MM.1S (cell line): Measurements from ENCODE around the gene GPS1.

Experiments
- DNase-seq: peaks from one replicate; pipeline ENCODE4 v3.0.0-alpha.2; 2015
- H2AFZ ChIP-seq: fragments of 300-600 bp; sonication (generic); 2 replicates; pipeline ENCODE4 v1.6.0; 2016; ENCODE audit warnings: antibody characterized with exemption, low read length
- H3F3A ChIP-seq: fragments of 300-600 bp; sonication (generic); 2 replicates; pipeline ENCODE4 v1.6.1; 2016; ENCODE audit warnings: mild to moderate bottlenecking, antibody characterized with exemption, low read length, moderate library complexity, mixed read lengths; ENCODE audit not compliant: insufficient read depth
- H3K27ac ChIP-seq: fragments of 300-600 bp; sonication (generic); 2 replicates; pipeline ENCODE4 v1.5.1; 2016; ENCODE audit warnings: mild to moderate bottlenecking, low read length
- H3K27me3 ChIP-seq: fragments of 300-600 bp; sonication (generic); replicated peaks from 2 replicates; pipeline ENCODE4 v1.6.0; 2016; ENCODE audit warnings: low read length; ENCODE audit not compliant: insufficient read depth
- H3K36me3 ChIP-seq: fragments of 300-600 bp; sonication (generic); replicated peaks from 2 replicates; pipeline ENCODE4 v1.6.1; 2016; ENCODE audit warnings: mild to moderate bottlenecking, low read length, mixed read lengths; ENCODE audit not compliant: insufficient read depth
- H3K4me1 ChIP-seq: fragments of 300-600 bp; sonication (generic); 2 replicates; pipeline ENCODE4 v1.6.1; 2016; ENCODE audit warnings: low read length, mixed read lengths
- H3K4me2 ChIP-seq: fragments of 300-600 bp; sonication (generic); 2 replicates; pipeline ENCODE4 v1.6.0; 2016; ENCODE audit warnings: low read depth, low read length
- H3K4me3 ChIP-seq: fragments of 300-600 bp; sonication (generic); 2 replicates; pipeline ENCODE4 v1.5.1; 2016; ENCODE audit warnings: low read length, mixed read lengths
- H3K79me2 ChIP-seq: fragments of 300-600 bp; sonication (generic); 2 replicates; pipeline ENCODE4 v1.6.1; 2016; ENCODE audit warnings: mixed run types, low read length, mixed read lengths
- H3K9ac ChIP-seq: fragments of 300-600 bp; sonication (generic); 2 replicates; pipeline ENCODE4 v1.6.1; 2016; ENCODE audit warnings: low read length, mixed read lengths
- H3K9me2 ChIP-seq: fragments of 300-600 bp; sonication (generic); replicated peaks from 2 replicates; pipeline ENCODE4 v1.6.1; 2016; ENCODE audit warnings: mild to moderate bottlenecking, low read length, mixed read lengths; ENCODE audit not compliant: insufficient read depth
- H3K9me3 ChIP-seq: fragments of 300-600 bp; sonication (generic); replicated peaks from 2 replicates; pipeline ENCODE4 v1.6.1; 2016; ENCODE audit warnings: mild to moderate bottlenecking, low read length, mixed read lengths; ENCODE audit not compliant: insufficient read depth
- H4K20me1 ChIP-seq: fragments of 300-600 bp; sonication (generic); 2 replicates; pipeline ENCODE4 v1.6.1; 2016; ENCODE audit warnings: mild to moderate bottlenecking, low read length, moderate library complexity, mixed read lengths; ENCODE audit not compliant: insufficient read depth
- EZH2 ChIP-seq: fragments of 300-600 bp; sonication (generic); optimal IDR thresholded peaks from 2 replicates; pipeline ENCODE3; 2017; ENCODE audit warnings: low read depth, mild to moderate bottlenecking, antibody characterized with exemption, low read length, mixed read lengths
- EZH2phosphoT487 ChIP-seq: fragments of 300-600 bp; sonication (generic); IDR thresholded peaks from 2 replicates; pipeline ENCODE4 v1.6.1; 2018; ENCODE audit warnings: antibody characterized with exemption, low read length
- TF ChIP-seq, protein P1 (sequence below): fragments of 300-600 bp; sonication (generic); IDR thresholded peaks from 2 replicates; pipeline ENCODE4 v1.5.1; 2016; ENCODE audit warnings: antibody characterized with exemption, low read length, mixed read lengths

The GPS1 gene

DNA sequence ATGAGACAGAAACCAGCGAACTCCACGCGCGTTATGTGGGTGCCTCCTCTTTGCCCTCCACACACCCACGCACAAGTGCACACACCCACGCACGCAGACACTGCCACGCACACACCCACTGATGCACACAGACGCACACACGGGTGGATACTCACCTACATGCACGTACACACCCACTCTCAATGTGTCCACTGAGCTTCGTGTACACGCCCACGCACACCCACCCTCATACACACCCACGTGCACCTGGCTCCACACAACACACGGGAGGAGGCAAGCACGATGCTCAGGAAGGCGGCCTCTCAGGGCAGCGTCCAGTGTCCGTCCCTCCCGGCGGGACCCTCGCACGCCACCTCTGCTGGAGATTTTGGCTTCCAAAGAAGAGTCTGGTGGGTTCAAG, 4.3 kb upstream of the GPS1 start:
- Histone ChIP-seq H3K36me3 (no peaks in the 10 kb centered on the region; the same call in 1 of the 2 replicates), H4K20me1 (no peaks in the 10 kb centered on the region), H3K9ac (no peak overlapping the region), H3K4me3 (no peak overlapping the region), H3K4me2 (no peak overlapping the region), H2AFZ (no peak overlapping the region), H3K79me2 (peaks cover 8% of the 10 kb centered on the region), H3K9me2 (no peaks in the 10 kb centered on the region), H3K9me3 (no peaks in the 10 kb centered on the region), H3K27ac (no peak overlapping the region), H3F3A (no peaks in the 10 kb centered on the region), H3K4me1 (no peaks in the 10 kb centered on the region), H3K27me3 (no peaks in the 10 kb centered on the region)
- no peak for DNase-seq
- TF ChIP-seq EZH2phosphoT487 (no peak), EZH2 (no peak)
- TF ChIP-seq, protein P1, sequence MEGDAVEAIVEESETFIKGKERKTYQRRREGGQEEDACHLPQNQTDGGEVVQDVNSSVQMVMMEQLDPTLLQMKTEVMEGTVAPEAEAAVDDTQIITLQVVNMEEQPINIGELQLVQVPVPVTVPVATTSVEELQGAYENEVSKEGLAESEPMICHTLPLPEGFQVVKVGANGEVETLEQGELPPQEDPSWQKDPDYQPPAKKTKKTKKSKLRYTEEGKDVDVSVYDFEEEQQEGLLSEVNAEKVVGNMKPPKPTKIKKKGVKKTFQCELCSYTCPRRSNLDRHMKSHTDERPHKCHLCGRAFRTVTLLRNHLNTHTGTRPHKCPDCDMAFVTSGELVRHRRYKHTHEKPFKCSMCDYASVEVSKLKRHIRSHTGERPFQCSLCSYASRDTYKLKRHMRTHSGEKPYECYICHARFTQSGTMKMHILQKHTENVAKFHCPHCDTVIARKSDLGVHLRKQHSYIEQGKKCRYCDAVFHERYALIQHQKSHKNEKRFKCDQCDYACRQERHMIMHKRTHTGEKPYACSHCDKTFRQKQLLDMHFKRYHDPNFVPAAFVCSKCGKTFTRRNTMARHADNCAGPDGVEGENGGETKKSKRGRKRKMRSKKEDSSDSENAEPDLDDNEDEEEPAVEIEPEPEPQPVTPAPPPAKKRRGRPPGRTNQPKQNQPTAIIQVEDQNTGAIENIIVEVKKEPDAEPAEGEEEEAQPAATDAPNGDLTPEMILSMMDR, result no peak

DNA sequence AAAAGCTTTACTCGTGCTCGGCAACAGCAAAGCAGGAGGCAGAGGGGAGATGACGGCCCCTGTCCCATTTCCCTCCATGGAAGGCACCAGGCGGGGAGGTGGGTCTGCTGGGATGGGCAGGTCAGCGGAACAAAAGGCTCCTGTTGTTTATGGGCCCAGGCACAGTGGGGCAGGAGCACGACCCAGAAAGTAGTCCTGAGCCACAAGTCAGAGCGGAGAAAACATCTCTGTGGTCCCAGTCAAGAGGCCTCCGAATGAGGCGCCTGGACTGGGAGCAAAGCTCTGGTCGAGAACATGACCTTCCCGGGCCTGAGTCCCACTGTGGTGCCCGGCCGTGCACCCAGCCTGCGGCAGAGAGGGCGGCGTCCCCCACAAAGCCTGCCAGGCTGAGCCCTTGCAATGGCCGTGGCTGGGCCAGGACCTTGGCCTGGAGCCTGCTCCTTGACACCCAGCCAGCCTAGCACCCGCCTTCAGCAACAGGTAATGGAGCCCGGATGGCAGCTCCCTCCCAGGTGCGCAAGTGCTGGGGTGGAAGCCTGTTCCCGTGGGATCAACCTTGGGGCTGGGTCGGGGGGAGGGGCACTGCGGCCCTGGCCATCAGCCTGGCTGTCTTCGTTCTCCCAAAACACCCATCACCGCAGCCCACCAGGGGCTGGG, 3.7 kb upstream of the GPS1 start:
- Histone ChIP-seq H3K4me1 (peaks cover 5% of the 10 kb centered on the region; the same call in 1 of the 2 replicates), H3K27me3 (no peaks in the 10 kb centered on the region), H3K9me2 (no peaks in the 10 kb centered on the region), H3K9ac (no peak overlapping the region), H3K9me3 (no peaks in the 10 kb centered on the region), H3F3A (no peaks in the 10 kb centered on the region), H4K20me1 (no peaks in the 10 kb centered on the region), H3K4me2 (no peak overlapping the region), H3K4me3 (no peak overlapping the region), H2AFZ (no peak overlapping the region), H3K79me2 (peaks cover 14% of the 10 kb centered on the region), H3K27ac (no peak overlapping the region), H3K36me3 (no peaks in the 10 kb centered on the region; the same call in 1 of the 2 replicates)
- TF ChIP-seq EZH2phosphoT487 (no peak), EZH2 (no peak)
- no peak for DNase-seq

DNA sequence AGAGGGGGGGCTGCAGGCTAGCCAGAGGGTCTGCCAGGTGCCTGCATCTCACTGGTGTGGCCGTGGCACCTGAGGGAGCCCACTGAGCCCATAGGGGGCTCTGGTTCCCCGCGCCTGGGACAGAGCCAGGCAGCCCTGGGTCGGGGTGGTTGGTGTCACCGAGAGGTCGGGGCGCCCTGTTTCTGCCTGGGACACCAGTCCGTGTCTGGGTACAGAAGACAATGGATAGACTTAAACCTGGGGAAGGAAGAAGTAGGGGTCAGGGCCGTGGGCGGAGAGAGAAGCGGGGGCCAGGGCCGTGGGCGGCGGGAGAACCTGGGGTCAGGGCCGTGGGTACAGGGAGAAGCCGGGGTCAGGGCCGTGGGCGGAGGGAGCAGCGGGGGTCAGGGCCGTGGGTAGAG, 3.1 kb upstream of the GPS1 start:
- Histone ChIP-seq H3K27ac (no peak overlapping the region), H2AFZ (no peak overlapping the region), H4K20me1 (no peaks in the 10 kb centered on the region), H3K27me3 (no peaks in the 10 kb centered on the region), H3F3A (no peaks in the 10 kb centered on the region), H3K4me2 (no peak overlapping the region), H3K4me1 (peaks cover 7% of the 10 kb centered on the region; the same call in 1 of the 2 replicates), H3K9ac (no peak overlapping the region), H3K4me3 (no peak overlapping the region), H3K9me3 (no peaks in the 10 kb centered on the region), H3K36me3 (no peaks in the 10 kb centered on the region; the same call in 1 of the 2 replicates), H3K79me2 (peaks cover 19% of the 10 kb centered on the region), H3K9me2 (no peaks in the 10 kb centered on the region)
- DNase-seq, result no peak
- no peak for TF ChIP-seq EZH2
- TF ChIP-seq, protein P1, result no peak
- TF ChIP-seq EZH2phosphoT487, result no peak

DNA sequence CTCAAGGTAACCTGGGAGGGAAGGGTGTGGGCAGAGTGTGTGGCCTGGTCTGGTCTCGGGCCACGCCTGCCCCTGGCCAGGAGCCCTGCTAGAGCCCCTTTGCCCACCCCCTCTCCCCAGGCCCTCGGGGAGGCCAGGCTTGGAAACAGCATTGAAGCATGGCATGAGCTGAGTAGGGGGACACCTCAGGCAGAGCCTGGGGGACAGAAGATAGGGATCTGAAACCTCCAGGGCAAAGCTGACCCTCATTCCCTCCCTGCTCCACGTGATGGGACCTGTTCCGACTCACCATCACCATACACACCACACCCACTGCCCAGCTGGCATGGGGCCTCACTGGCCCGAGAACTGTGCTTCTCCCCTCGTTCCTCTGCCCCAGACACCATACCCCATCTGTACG, 2.6 kb upstream of the GPS1 start:
- DNase-seq, result no peak
- peaks cover 24% of the 10 kb centered on the region for H3K79me2 ChIP-seq

More for the DNA sequence above, 2.6 kb upstream of the GPS1 start:
- no peak for TF ChIP-seq EZH2
- TF ChIP-seq, protein P1, result no peak
- TF ChIP-seq EZH2phosphoT487, result no peak
- no peak overlapping the region for H3K27ac ChIP-seq
- H3K4me2 ChIP-seq, result no peak overlapping the region
- H3K4me1 ChIP-seq, result peaks cover 7% of the 10 kb centered on the region; the same call in 1 of the 2 replicates
- no peaks in the 10 kb centered on the region; the same call in 1 of the 2 replicates for H3K36me3 ChIP-seq
- no peaks in the 10 kb centered on the region for H4K20me1 ChIP-seq
- H3K9me2 ChIP-seq, result no peaks in the 10 kb centered on the region
- H3K9me3 ChIP-seq, result no peaks in the 10 kb centered on the region
- H2AFZ ChIP-seq, result no peak overlapping the region
- no peaks in the 10 kb centered on the region for H3F3A ChIP-seq
- H3K27me3 ChIP-seq, result no peaks in the 10 kb centered on the region
- H3K4me3 ChIP-seq, result no peak overlapping the region
- H3K9ac ChIP-seq, result no peak overlapping the region
